ENCODE results near the gene SNED1.

- TF ChIP-seq RCOR1 (IDR thresholded peaks at IDR 0.05; ENCODE audit: low read depth, low read length): no peak
- no peak for TF ChIP-seq HEYL (CRISPR knock-in tag; IDR thresholded peaks at IDR 0.05)
- TF ChIP-seq, protein P1, sequence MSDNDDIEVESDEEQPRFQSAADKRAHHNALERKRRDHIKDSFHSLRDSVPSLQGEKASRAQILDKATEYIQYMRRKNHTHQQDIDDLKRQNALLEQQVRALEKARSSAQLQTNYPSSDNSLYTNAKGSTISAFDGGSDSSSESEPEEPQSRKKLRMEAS (IDR thresholded peaks at IDR 0.05): no peak
- TF ChIP-seq CTCF (IDR thresholded peaks at IDR 0.05): no peak
- TF ChIP-seq, protein P2, sequence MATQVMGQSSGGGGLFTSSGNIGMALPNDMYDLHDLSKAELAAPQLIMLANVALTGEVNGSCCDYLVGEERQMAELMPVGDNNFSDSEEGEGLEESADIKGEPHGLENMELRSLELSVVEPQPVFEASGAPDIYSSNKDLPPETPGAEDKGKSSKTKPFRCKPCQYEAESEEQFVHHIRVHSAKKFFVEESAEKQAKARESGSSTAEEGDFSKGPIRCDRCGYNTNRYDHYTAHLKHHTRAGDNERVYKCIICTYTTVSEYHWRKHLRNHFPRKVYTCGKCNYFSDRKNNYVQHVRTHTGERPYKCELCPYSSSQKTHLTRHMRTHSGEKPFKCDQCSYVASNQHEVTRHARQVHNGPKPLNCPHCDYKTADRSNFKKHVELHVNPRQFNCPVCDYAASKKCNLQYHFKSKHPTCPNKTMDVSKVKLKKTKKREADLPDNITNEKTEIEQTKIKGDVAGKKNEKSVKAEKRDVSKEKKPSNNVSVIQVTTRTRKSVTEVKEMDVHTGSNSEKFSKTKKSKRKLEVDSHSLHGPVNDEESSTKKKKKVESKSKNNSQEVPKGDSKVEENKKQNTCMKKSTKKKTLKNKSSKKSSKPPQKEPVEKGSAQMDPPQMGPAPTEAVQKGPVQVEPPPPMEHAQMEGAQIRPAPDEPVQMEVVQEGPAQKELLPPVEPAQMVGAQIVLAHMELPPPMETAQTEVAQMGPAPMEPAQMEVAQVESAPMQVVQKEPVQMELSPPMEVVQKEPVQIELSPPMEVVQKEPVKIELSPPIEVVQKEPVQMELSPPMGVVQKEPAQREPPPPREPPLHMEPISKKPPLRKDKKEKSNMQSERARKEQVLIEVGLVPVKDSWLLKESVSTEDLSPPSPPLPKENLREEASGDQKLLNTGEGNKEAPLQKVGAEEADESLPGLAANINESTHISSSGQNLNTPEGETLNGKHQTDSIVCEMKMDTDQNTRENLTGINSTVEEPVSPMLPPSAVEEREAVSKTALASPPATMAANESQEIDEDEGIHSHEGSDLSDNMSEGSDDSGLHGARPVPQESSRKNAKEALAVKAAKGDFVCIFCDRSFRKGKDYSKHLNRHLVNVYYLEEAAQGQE (IDR thresholded peaks at IDR 0.05): no peak
Observed at GRCh38 chr2:241003369-241003768, 5.0 kb downstream of the SNED1 start.
